Glutamatergic neuron (in vitro differentiated cells): ENCODE results near the gene ARL4C. TPM values are rescaled to one million over a fixed set of nuclear protein-coding genes. Genes with fewer than 3 reads are reported as not detected.

Source experiments
- DNase-seq: peaks from one replicate; pipeline ENCODE4 v3.0.0; 2022
- H3K27ac Mint-ChIP-seq: one replicate; pipeline ENCODE4 v1.8.0; 2020; ENCODE audit warnings: mild to moderate bottlenecking, mixed read lengths, inconsistent platforms; ENCODE audit not compliant: unreplicated experiment
- H3K27me3 Mint-ChIP-seq: one replicate; pipeline ENCODE4 v1.8.0; 2020; ENCODE audit warnings: mild to moderate bottlenecking, moderate library complexity, mixed read lengths, inconsistent platforms; ENCODE audit not compliant: unreplicated experiment
- H3K36me3 Mint-ChIP-seq: one replicate; pipeline ENCODE4 v1.8.0; 2020; ENCODE audit warnings: mild to moderate bottlenecking, mixed read lengths, inconsistent platforms; ENCODE audit not compliant: unreplicated experiment
- H3K4me1 Mint-ChIP-seq: one replicate; pipeline ENCODE4 v1.8.0; 2020; ENCODE audit warnings: mild to moderate bottlenecking, low read depth, mixed read lengths, inconsistent platforms; ENCODE audit not compliant: unreplicated experiment
- H3K4me3 Mint-ChIP-seq: one replicate; pipeline ENCODE4 v1.8.0; 2020; ENCODE audit warnings: mild to moderate bottlenecking, mixed read lengths, inconsistent platforms; ENCODE audit not compliant: unreplicated experiment
- H3K9me3 Mint-ChIP-seq: one replicate; pipeline ENCODE4 v1.8.0; 2020; ENCODE audit warnings: mild to moderate bottlenecking, moderate library complexity, mixed read lengths, inconsistent platforms; ENCODE audit not compliant: unreplicated experiment
- total RNA-seq: library from RNA; stranded (reverse); fragmentation: NEBNext Ultra II Directional; extraction: Animal tissue kit (Norgen Biotek cat#: 25700); gene quantifications from one replicate; pipeline ENCODE4 v1.2.1, GENCODE V29; 2021; ENCODE audit not compliant: unreplicated experiment
- TF ChIP-seq, protein P1 (sequence below): fragments of 200-600 bp; sonication (generic); IDR thresholded peaks from one replicate; pipeline ENCODE4 v1.5.0; 2021; ENCODE audit not compliant: partially characterized antibody, unreplicated experiment

The ARL4C gene
- total RNA-seq, 1 donor from 2014 or later: 23.2 TPM

DNA sequence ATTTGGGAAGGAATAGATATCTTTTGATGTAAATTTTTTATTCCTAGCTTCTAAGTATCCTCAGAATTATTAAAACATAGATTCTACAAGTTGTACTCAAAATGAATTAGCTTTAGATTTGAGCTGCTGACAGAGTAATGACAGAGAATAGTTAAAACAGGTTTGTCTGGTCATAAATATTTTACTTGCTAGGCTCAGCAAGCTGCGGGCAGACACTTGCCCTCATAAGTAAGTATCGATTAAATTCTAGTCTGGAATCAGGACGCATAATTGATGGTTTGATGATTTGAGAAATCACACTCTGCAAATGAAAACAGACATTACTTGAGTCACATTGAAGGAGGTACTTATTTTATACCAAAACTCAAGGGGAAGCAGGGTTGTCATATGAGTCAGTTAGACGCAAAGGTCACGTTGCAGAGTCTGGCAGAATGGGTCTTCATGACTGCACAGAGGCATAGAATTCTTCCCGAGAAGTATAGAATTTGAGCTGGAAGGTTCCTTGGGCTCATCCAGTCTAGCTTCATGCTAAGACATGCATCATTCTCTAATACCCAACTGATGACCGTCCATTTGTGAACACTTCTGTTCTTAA, 27.5 kb downstream of the ARL4C start:
- H3K9me3 Mint-ChIP-seq: no peaks in the 10 kb centered on the region
- TF ChIP-seq, protein P1, sequence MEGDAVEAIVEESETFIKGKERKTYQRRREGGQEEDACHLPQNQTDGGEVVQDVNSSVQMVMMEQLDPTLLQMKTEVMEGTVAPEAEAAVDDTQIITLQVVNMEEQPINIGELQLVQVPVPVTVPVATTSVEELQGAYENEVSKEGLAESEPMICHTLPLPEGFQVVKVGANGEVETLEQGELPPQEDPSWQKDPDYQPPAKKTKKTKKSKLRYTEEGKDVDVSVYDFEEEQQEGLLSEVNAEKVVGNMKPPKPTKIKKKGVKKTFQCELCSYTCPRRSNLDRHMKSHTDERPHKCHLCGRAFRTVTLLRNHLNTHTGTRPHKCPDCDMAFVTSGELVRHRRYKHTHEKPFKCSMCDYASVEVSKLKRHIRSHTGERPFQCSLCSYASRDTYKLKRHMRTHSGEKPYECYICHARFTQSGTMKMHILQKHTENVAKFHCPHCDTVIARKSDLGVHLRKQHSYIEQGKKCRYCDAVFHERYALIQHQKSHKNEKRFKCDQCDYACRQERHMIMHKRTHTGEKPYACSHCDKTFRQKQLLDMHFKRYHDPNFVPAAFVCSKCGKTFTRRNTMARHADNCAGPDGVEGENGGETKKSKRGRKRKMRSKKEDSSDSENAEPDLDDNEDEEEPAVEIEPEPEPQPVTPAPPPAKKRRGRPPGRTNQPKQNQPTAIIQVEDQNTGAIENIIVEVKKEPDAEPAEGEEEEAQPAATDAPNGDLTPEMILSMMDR: no peak
- no peak for DNase-seq

DNA sequence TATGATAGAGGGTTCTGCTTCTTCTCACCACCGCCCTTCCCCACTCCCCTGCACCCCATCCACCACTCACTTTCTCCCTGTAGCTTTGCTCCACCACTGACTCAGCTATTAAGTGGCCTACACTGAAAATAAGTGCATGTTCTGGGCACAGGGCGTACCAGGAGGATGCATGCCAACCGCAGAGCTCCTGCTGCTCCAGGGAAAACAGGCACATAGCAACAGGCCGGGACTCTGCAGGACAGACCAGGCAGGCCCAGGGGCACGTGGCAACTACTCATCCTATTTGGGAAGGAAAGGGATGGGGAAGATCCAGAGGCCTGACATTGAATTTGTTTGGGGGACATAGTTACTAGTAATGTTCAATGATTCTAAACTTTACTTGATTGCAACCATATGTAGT, 28.4 kb downstream of the ARL4C start:
- no peak overlapping the region for H3K27ac Mint-ChIP-seq
- H3K36me3 Mint-ChIP-seq: no peaks in the 10 kb centered on the region
- H3K4me1 Mint-ChIP-seq: no peaks in the 10 kb centered on the region
- H3K4me3 Mint-ChIP-seq: no peak overlapping the region
- peaks cover 3% of the 10 kb centered on the region for H3K27me3 Mint-ChIP-seq
- peaks cover under 1% of the 10 kb centered on the region for H3K9me3 Mint-ChIP-seq
- TF ChIP-seq, protein P1: no peak
- no peak for DNase-seq

More for the DNA sequence above, 27.5 kb downstream of the ARL4C start:
- no peak overlapping the region for H3K27ac Mint-ChIP-seq
- H3K36me3 Mint-ChIP-seq: no peaks in the 10 kb centered on the region
- no peaks in the 10 kb centered on the region for H3K4me1 Mint-ChIP-seq
- no peak overlapping the region for H3K4me3 Mint-ChIP-seq
- peaks cover 7% of the 10 kb centered on the region for H3K27me3 Mint-ChIP-seq

DNA sequence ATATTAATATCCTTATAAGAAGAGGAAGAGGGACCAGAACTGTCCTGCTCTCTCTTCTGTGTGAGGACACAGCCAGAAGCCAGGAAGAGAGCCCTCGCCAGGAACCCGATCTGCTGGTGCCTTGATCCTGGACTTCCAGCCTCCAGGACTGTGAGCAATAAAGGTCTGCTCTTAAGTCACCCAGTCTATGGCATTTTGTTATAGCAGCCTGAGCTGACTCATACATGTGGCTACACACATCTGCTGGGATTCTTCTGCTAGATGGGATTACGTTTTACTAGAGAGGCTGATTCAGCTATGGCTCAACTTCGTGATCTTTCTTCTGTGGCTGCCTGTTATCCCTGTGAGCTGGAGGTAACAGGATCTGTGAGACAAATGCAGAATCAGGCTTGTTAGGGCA, 29.6 kb downstream of the ARL4C start:
- no peaks in the 10 kb centered on the region for H3K4me1 Mint-ChIP-seq
- TF ChIP-seq, protein P1: no peak
- H3K27me3 Mint-ChIP-seq: peaks cover 3% of the 10 kb centered on the region
- no peak overlapping the region for H3K4me3 Mint-ChIP-seq
- no peak for DNase-seq
- H3K36me3 Mint-ChIP-seq: no peaks in the 10 kb centered on the region
- peaks cover 2% of the 10 kb centered on the region for H3K9me3 Mint-ChIP-seq
- no peak overlapping the region for H3K27ac Mint-ChIP-seq

DNA sequence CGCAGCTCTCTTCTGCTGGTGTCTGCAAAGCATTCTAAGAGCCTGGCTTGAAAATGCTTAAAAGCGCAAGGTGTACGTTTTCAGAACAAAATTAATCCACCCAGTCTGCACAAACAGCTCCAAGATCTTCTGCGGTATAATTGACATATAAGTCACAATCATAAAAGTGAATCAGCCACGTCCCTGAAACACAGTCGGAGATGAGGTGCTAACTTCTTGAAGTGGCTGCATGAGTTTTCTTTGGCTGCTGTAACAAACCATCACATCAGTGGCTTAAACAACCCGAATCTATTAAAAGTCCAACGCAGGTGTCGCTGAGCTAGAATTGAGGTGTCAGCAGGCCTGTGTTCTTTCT, 32.6 kb downstream of the ARL4C start:
- Mint-ChIP-seq H3K27ac (no peak overlapping the region), H3K36me3 (no peaks in the 10 kb centered on the region), H3K9me3 (peaks cover 5% of the 10 kb centered on the region), H3K27me3 (peaks cover 3% of the 10 kb centered on the region), H3K4me1 (no peaks in the 10 kb centered on the region), H3K4me3 (no peak overlapping the region)
- TF ChIP-seq, protein P1: no peak
- no peak for DNase-seq

DNA sequence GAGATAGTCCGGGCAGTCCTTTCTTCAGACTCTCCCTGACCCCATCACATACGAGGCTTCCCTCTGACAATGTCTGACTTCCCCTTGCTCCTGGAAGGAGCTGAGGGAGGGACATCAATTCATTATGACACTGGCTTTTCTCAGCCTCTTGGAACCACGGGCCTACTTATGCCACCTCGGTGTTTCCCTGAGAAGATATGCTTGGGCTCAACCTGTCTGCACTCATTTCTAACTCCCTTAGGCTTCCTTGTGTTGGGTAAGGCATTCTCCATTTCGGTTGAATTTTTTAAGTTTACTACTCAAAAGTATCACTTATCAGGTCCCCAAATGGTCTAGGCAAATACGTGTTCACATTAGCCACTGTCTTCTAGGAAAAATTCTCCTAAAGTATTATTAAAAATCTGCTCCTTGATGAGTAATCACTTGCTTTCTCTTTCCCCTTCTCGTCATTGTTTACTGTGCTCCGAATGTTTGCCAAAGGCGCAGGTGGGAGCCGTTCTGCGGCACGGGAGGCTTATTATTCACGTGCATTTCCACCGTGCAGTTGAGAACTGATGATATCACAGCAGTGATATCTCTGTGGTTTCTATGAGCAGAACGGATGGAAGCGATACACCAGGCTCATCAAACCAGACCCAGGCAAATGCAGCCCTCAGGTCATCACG, 33.1 kb downstream of the ARL4C start:
- no peak overlapping the region for H3K4me3 Mint-ChIP-seq
- peaks cover 3% of the 10 kb centered on the region for H3K27me3 Mint-ChIP-seq
- DNase-seq: no peak
- no peak overlapping the region for H3K27ac Mint-ChIP-seq
- peaks cover 5% of the 10 kb centered on the region for H3K9me3 Mint-ChIP-seq
- no peaks in the 10 kb centered on the region for H3K36me3 Mint-ChIP-seq
- TF ChIP-seq, protein P1: no peak
- H3K4me1 Mint-ChIP-seq: no peaks in the 10 kb centered on the region
